ENCODE measurements around the gene ARID3B.
"Not testable (repeated sequence)": the region's sequence is repeated elsewhere in the genome, so short reads cannot be mapped to it uniquely, and the experiment has no call there.

Gene ARID3B

DNA sequence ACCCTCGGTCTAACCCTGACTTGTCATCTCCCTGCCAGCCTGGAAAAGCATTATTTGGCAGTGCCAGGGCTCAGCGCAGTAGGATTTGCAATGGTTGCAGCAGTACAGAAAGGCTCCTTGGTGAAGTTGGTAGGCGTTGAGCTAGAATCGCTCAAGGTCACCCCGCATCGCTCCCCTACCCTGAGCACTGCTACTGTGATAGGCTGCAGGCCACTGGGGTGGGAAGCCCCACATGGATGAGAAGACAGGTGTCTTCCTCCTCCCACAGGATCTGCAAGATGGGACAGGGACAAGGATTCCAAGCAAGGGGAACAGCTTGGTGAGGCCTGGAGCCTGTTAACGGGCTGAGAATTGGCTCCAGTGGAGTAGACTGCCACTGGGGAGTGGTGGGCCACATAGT lies 85.3 kb downstream of the ARID3B start:
- FAIRE-seq: no peak

DNA sequence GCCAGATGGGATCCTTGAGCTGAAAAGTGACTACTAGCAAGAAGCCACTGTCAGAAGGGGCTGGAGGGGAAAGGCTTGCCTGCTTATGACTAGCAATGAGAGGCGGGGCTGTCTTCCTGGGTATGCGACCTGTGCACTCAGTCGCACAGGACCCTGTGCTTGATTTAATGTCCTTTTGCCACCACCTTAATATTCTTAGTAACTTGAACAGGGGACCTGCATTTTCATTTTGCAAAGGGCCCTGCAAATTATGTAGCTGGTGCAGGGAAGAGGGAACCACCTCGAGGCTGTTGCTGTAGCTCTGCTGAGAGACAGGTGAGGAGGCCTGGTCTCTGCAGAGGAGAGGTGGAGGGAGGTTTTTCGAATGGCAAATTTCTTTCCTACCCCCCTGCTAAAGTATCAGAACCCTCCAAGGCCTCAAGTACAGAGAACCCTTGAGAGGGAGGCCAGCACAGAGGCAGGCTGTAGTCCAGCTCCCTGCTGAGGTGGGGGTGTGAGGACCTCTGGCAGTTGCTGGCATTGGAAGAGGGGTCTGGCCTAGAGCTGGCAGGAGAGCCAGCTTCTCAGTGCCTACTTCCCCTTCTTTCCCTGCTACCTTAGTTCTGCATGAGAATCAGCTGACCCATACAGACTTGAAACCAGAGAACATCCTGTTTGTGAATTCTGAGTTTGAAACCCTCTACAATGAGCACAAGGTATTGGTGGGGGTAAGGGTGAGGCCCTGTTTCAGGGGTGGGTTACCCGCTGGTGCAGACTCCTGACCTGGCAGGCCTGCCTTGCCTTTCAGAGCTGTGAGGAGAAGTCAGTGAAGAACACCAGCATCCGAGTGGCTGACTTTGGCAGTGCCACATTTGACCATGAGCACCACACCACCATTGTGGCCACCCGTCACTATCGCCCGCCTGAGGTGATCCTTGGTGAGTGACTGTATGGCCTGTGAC lies 86.0 kb downstream of the ARID3B start:
- FAIRE-seq: no peak

DNA sequence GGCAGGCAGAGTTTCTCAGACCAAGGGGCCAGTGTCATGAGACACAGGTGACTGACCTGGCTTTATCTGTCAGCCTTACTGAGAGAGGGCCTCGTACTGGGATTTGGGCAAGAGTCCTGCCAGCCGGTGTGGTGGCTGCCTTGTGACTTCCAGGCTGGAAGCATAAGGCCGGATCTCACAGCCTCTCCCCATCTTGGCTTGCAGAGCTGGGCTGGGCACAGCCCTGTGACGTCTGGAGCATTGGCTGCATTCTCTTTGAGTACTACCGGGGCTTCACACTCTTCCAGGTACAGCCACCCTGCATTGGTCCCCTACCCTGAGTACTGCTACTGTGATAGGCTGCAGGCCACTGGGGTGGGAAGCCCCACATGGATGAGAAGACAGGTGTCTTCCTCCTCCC lies 86.7 kb downstream of the ARID3B start:
- FAIRE-seq: no peak

- no peak for FAIRE-seq
Observed at GRCh38 chr15:74628199-74628598, 87.2 kb downstream of the ARID3B start.

GRCh38 chr15:74628949-74629348 lies 87.9 kb downstream of the ARID3B start:
- FAIRE-seq: no peak

DNA sequence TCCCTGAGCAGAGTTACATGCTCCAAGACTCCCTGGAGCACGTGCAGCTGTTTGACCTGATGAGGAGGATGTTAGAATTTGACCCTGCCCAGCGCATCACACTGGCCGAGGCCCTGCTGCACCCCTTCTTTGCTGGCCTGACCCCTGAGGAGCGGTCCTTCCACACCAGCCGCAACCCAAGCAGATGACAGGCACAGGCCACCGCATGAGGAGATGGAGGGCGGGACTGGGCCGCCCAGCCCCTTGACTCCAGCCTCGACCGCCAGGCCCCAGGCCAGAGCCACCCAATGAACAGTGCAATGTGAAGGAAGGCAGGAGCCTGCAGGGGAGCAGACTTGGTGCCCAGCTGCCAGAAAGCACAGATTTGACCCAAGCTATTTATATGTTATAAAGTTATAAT lies 88.7 kb downstream of the ARID3B start:
- not testable (repeated sequence) for FAIRE-seq

GRCh38 chr15:74630284-74631086 lies 89.5 kb downstream of the ARID3B start:
- no peak for FAIRE-seq

DNA sequence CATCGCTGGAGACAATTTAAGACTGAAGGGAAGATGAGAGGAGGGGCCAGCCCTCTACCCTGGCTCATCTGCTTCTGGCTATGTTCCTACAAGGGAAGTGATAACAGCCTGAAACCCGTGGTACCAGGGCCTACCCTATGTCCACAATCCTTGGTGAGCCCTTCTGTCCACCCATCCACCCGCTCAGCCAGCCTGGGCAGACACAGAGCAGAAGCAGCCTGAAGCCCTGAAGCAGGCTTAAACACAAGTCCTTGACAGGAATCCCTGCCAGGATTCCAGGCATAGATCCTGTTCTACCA lies 90.0 kb downstream of the ARID3B start:
- no peak for FAIRE-seq

- no peak for FAIRE-seq
Observed at GRCh38 chr15:74631408-74631807, 90.4 kb downstream of the ARID3B start.

- no peak for FAIRE-seq
Observed at GRCh38 chr15:74631935-74632560, 91.0 kb downstream of the ARID3B start.

- no peak for FAIRE-seq
Observed at GRCh38 chr15:74632601-74633000, 91.6 kb downstream of the ARID3B start.

- FAIRE-seq: no peak
Observed at GRCh38 chr15:74633781-74634180, 92.8 kb downstream of the ARID3B start.

DNA sequence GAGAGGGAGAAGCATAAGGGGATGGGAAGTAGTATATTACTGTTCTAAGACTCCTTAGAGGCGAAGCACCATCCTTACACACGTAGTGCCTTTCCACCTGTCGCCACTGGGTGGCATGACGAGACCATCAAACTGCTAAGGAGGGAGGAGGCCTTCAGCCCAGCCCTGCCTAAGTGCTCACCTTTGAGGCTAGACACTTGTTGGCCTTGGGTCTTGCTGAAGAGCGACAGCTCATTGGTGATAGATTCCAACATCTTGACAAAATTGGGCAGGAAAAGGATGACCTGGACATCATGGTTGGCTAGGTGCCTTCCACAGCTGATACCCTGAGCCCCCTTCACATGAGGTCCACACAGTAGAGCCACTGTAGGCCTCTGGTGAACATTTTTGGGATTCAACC lies 94.2 kb downstream of the ARID3B start:
- no peak for FAIRE-seq

DNA sequence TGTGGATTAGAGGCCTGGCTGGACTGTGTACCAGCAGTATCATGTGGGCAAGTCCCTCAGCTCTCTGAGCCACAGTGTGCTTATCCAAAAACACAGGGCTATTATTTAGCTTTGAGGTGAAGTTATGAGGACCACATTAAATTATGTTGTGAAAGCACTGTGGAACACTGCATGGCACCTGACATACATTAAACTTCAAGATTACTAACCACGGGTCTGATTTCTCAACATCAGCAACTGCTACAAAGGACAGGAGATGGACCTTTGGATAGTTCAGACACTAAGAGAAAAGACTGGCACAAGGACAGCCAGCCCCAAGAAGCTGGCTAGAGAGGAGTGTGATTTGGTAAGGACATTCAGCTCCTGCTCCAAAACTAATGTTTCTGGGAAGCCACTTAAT lies 96.0 kb downstream of the ARID3B start:
- no peak for FAIRE-seq

- no peak for FAIRE-seq
Observed at GRCh38 chr15:74641151-74641550, 100.1 kb downstream of the ARID3B start.

- FAIRE-seq: no peak
Observed at GRCh38 chr15:74642348-74642733, 101.3 kb downstream of the ARID3B start.

DNA sequence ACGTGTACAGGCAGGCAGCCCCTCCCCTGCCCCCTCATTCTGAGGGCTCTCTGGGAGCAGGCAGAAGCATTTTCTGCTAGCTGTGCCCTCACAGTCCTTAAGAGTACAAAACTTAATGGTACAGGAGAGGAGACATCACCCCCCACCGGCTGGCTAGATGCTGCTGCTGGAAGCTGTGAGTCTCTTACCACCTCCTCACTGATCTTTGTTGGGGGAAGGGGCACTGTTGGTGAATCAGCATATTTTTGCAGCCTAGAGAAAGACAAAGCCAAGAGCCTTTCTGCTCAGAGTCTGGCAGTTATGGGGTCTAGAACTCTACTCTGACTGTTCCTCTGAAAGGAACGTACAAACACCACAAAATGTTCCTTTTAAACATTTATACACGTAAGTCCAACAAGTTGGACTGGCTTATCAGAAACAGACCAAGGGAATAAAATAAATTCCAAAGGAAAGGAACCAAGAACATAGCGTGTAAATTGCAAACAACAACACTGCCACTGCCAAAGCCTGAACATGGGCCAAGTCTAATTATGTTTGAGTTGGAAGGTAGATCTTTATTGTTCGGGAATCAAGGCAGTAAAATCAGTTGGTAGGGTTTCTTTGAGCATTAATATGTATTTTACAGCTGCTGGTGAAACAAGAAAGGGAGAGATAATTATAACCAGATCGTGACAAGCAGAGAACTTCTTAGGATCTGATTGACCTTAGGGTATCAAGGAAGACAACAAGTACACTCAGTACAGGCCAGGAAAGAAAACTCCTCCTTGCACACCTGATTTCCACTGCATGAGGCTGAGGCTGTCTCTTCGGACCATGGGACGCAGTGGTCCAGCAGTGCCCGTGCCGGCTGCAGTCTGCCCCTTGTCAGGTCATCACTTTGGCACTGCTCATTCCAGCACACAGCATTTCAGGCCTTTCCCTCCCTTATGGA lies 102.0 kb downstream of the ARID3B start:
- no peak for FAIRE-seq

DNA sequence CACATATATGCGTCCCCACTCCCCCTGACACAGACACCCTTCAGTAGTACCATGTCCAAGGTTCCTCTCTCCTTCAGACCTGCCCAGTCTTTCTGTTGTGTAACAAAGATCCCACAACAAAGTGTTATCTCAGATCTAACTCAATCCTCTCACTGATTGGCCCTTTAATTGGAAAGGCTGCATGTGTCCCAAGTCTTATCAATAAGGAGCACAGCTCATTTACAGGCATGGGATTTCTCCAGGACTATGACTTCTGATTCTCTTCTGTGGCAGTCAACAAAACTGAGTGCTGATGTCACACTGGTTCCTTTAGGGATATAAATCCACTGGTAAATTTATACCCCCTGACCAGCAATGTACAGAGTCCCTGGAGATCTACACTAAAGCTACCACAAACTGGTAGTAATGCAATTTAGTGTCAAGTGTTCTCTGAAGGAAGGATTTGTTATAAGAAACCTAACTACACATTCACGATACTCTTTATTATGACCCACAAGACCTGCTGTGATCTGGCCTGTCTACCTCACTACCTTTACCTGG lies 102.7 kb downstream of the ARID3B start:
- FAIRE-seq: no peak

DNA sequence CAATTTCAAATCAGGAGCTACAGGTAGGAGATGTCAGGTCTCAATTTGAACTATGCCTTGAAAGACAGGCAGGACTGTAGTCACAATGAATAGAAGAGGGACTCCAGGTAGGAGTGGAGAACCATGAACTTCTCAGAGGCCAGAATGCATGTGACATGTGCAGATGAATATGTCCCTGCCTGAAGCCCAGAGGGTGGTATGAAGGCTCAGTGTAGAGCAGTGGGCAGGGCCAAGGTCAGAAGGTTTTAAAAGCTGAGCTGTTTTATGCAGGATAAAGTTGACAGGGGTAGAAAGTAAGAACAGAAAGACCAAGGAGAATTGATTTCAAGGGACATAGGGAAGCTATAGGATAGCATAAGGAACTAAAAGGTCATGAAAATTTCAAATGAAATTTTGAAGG lies 105.5 kb downstream of the ARID3B start:
- FAIRE-seq: no peak

All from TTC549 (cell line).